Lung (tissue), 12 donors: ENCODE results near the gene KLHL7. TPM values are rescaled to one million over a fixed set of nuclear protein-coding genes. Genes with fewer than 3 reads are reported as not detected.

ENCODE experiments used
- ATAC-seq: fragments of 200-7000 bp; cut with Tn5 transposase; one replicate; pipeline ENCODE4 v1.9.1; 2020; ENCODE audit warnings: moderate number of reproducible peaks; ENCODE audit not compliant: insufficient read depth, low FRiP score
- DNase-seq, 3 donors: peaks; one replicate each; pipeline ENCODE4 v3.0.0-alpha.2; 2013 to 2017
- H3K27ac ChIP-seq, 2 donors: one replicate each; pipeline ENCODE4 v1.5.1; 2013; ENCODE audit warnings: mild to moderate bottlenecking in 2 of 2, moderate library complexity in 2 of 2, control low read depth in 1 of 2, inconsistent platforms in 1 of 2, low read depth in 1 of 2, low read length in 1 of 2
- H3K27me3 ChIP-seq, 3 donors: one replicate each; pipeline ENCODE4 v1.5.1; 2013; ENCODE audit warnings: low read length in 2 of 3; ENCODE audit not compliant: control insufficient read depth in 3 of 3, insufficient read depth in 3 of 3
- H3K36me3 ChIP-seq, 4 donors: one replicate each; pipeline ENCODE4 v1.5.1; 2013; ENCODE audit warnings: low read length in 4 of 4, mild to moderate bottlenecking in 1 of 4, moderate library complexity in 1 of 4; ENCODE audit not compliant: control insufficient read depth in 4 of 4, insufficient read depth in 4 of 4
- H3K4me1 ChIP-seq, 5 donors: one replicate each; pipeline ENCODE4 v1.5.1; 2013; ENCODE audit warnings: low read length in 5 of 5, mild to moderate bottlenecking in 2 of 5, moderate library complexity in 1 of 5; ENCODE audit not compliant: control insufficient read depth in 5 of 5, insufficient read depth in 5 of 5
- H3K4me3 ChIP-seq: one replicate; pipeline ENCODE4 v1.5.1; 2013; ENCODE audit warnings: mild to moderate bottlenecking, control low read depth, moderate library complexity
- H3K9ac ChIP-seq, 2 donors: one replicate each; pipeline ENCODE4 v1.5.1; 2013; ENCODE audit warnings: low read length in 2 of 2, control low read depth in 1 of 2; ENCODE audit not compliant: insufficient read depth in 1 of 2
- H3K9me3 ChIP-seq, 4 donors: one replicate each; pipeline ENCODE4 v1.5.1; 2013; ENCODE audit warnings: low read length in 3 of 4, mild to moderate bottlenecking in 1 of 4, moderate library complexity in 1 of 4; ENCODE audit not compliant: control insufficient read depth in 4 of 4, insufficient read depth in 3 of 4
- CTCF ChIP-seq: IDR thresholded peaks from 2 replicates; pipeline ENCODE4 v1.5.1; 2012; ENCODE audit warnings: mild to moderate bottlenecking; ENCODE audit errors: control extremely low read depth, extremely low read depth
- WGBS, 2 donors: extraction: QIAGEN DNeasy Blood & Tissue Kit; methylation state at CpG; one replicate each; pipeline ENCODE4 v1.1.7; 2013; 5-methylcytosine and 5-hydroxymethylcytosine counted together
- polyA plus RNA-seq, 2 donors: library from polyadenylated mRNA; stranded (reverse); fragments of 200-250 nt; gene quantifications; one replicate each; pipeline ENCODE4 v1.2.1, GENCODE V29; 2013
- total RNA-seq, 2 donors: library from RNA; depleted of rRNA in 1 of 2; stranded (reverse); fragments of >200 nt in 1 of 2; gene quantifications; one replicate each; pipeline ENCODE4 v1.2.1, GENCODE V29; 2014 to 2021
- donor health status: control.
- donor health status: control.
- donor health status: Bipolar disorder and iron deficiency.
- donor health status: healthy.
- donor health status: DM: yes; HTN: yes; CAD: no.

The KLHL7 gene
- total and polyA plus RNA-seq, 4 donors: 11.5 to 38.1 (median 17.6) TPM

- Histone ChIP-seq H3K36me3 (peaks cover 0 to 9% (median 3%) of the 10 kb centered on the region in 4 donors), H3K9ac (no peak overlapping the region), H3K4me3 (no peak overlapping the region), H3K9me3 (no peaks in the 10 kb centered on the region), H3K27ac (no peak overlapping the region), H3K4me1 (peaks cover 0 to 3% (median 0%) of the 10 kb centered on the region in 5 donors), H3K27me3 (no peaks in the 10 kb centered on the region)
- DNase-seq: no peak
- no peak for ATAC-seq
- WGBS, 2 donors: 94 to 97% methylated on average over 3 of the region's 3 CpGs
- no peak for TF ChIP-seq CTCF
Measured at GRCh38 chr7:23164846-23165245, 59.3 kb downstream of the KLHL7 start.

GRCh38 chr7:23165316-23165715 is 59.7 kb downstream of the KLHL7 start:
- Histone ChIP-seq H3K27me3 (no peaks in the 10 kb centered on the region), H3K9me3 (no peaks in the 10 kb centered on the region), H3K9ac (no peak overlapping the region), H3K36me3 (peaks cover 0 to 13% (median 3%) of the 10 kb centered on the region in 4 donors), H3K27ac (no peak overlapping the region), H3K4me3 (no peak overlapping the region), H3K4me1 (peaks cover 0 to 2% (median 0%) of the 10 kb centered on the region in 5 donors)
- DNase-seq: no peak
- no peak for ATAC-seq
- WGBS, 2 donors: 92 to 97% methylated on average over 1 of the region's 1 CpG
- no peak for TF ChIP-seq CTCF

GRCh38 chr7:23167691-23168090 is 62.1 kb downstream of the KLHL7 start:
- Histone ChIP-seq H3K9me3 (no peaks in the 10 kb centered on the region), H3K27ac (peak overlapping the region in 1 of 2 donors; percentile 57), H3K36me3 (peaks cover 0 to 13% (median 3%) of the 10 kb centered on the region in 4 donors), H3K4me1 (peaks cover 0 to 2% (median 0%) of the 10 kb centered on the region in 5 donors), H3K4me3 (no peak overlapping the region), H3K9ac (no peak overlapping the region), H3K27me3 (no peaks in the 10 kb centered on the region)
- DNase-seq: no peak
- ATAC-seq: no peak
- no peak for TF ChIP-seq CTCF
- 94 to 95% methylated on average over 5 of the region's 5 CpGs for WGBS, 2 donors
